ENCODE results near the gene ADPGK.
A peak's percentile ranks its signal among the peaks of the same experiment; 100 is the strongest.

Gene ADPGK

DNA sequence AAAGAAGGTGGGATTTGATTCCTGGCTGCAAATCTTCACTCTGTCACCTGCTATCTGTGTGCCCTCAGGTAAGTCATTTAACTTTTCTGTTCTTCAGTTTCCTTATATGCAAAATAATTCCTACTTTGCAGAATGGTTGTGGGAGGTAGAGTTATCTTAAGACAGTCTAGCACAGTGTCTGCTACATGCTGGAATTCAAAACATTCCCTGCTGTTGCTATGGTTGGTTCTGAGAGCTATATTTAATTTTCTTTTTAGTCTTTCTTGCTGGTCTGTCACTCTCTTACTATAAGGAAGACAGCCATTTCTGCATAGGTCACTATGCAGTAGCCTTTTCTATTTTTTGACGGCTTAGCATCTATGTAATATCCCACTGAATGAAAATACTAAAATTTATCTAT, 4.0 kb upstream of the ADPGK start:
- no peak for DNase-seq

DNA sequence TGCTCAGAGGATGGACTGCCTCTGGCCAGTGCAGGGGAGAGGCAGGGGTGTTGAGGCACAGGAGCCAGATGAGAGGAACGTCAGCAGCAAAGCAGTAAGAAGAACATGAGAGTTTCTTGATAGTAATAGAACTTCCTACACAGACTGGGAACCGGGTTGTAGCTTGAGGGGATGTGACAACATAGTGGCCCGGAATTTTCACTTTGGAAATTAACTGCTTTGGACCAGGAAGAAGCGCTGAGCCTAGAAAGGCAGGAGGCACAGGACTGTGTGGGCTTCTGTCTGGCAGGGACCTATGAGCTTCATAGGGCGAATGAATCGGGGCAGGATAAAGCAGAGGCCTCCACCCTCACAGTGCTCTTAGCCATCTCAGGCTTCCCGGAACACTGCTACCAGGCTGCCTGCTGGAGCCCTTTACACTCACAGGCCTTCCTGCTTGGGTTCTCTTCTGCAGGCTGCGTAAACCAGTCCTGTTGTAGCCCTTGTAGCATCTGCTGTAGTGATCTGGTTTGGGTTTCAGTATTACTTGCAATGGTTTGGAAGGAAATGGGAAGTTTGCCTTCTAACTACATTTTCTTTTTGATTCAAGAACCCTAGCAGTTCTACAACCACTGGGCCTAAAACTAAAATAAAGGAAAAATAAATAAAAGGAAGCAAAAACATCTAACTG, 3.3 kb upstream of the ADPGK start:
- no peak for DNase-seq

DNA sequence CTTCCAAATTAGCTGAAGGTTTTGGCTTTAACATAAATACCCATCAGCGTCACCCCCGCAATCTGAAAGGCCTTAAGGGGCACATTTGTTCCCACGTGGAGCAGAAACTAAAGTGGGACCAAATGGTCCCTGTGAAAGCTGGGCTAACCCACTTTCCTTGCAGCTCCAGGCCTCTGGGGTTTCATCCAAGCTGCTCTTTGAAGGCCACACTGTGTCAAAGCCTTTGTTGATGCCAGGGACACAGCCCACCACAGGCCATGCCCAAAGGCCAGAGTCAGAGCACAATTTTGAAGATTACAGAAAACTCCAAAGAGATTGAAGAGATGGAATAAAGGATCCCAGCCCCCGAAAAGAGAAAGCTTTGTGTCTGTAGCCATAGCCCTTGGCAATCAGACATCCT, 2.7 kb upstream of the ADPGK start:
- no peak for DNase-seq

DNA sequence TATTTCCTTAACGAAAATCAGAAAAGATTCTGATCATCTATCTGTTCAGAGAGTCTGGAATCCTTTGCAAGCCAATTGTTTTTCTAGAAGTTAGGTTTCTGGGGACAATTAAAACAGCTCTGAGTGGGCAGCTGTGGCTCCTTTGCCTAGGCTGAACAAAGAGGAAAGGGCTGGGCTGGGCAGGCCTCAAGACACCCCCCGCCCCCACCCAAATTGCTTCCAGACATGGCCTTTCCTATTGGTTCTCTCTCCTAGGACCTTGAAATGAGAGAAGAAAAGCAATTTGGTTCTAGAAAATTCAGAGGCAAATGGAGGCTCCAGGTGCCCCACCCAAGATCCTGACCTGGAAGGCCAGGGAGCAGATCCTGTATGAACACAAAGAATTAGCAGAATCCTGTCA, 2.3 kb upstream of the ADPGK start:
- no peak for DNase-seq

DNA sequence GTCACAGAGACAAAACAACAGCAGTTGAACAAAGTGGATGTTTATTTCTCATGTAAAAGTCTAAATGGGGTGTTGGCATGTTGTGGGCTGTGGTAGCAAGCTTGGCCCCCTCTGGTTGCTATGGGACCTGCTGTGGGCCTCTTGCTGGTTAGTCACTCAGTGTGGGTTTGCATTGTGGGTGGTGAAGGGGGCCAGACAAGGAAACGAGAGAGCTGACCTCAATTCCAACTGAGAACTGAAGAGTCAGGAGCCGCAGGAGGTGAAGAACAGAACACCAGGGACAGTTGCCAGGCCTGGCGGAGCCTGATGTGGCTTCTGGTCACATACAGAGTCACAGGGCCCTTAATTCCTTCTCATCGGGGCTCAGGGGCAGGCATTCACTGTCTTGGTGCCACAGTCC, 1.9 kb upstream of the ADPGK start:
- DNase-seq: no peak

DNA sequence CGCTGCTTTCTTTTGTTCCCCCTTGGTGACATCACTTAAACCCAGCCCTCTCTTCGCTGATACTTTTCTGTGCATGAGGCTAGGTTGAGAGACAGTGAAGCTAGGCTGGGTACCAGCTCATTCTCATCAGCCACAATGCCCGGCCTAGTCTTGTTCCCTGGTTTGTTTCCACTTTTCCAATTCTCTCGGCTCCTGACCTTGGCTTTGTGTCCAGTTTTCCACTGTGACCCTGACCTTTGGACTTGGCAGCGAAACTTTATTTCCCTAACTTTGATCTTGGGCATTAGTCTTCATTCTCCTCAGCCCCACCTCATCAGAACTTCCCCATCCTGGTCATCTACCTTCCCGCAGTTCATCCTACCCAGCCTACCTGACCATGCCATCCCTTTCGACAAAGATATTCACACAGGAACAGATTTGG, 908 bp upstream of the ADPGK start:
- no peak for DNase-seq

DNA sequence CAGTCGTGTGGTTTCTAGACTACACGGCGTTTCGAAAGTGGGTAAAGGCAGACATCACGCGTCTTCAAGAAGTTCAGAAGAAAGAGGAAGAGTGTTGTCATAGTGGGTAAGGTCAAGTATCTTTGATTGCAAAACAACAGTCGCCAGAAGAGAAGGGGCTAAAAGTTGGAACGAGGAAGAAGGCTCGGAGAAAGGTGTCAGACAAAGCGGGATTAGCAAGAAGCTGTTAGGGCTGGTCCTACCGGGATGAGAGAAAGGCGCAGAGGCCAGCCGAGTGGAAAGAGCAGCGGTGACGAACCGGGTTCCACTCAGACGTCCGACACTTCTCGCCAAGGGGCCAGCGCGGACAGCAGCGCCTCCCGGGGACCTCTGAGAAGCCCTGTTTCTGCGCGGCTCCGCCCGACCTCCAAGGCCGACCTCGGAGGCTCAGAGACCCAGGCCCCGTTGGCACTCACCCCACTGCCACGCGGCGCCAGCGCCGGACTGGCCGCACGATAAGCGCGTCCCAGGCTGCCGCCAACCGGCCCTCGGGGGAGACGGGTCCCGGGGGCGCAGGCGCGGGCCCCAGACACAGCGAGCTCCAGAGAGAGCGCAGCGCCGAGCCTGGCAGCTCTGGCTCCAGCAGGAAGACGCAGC, 436 bp downstream of the ADPGK start:
- DNase-seq: peak; percentile 44 to 81

DNA sequence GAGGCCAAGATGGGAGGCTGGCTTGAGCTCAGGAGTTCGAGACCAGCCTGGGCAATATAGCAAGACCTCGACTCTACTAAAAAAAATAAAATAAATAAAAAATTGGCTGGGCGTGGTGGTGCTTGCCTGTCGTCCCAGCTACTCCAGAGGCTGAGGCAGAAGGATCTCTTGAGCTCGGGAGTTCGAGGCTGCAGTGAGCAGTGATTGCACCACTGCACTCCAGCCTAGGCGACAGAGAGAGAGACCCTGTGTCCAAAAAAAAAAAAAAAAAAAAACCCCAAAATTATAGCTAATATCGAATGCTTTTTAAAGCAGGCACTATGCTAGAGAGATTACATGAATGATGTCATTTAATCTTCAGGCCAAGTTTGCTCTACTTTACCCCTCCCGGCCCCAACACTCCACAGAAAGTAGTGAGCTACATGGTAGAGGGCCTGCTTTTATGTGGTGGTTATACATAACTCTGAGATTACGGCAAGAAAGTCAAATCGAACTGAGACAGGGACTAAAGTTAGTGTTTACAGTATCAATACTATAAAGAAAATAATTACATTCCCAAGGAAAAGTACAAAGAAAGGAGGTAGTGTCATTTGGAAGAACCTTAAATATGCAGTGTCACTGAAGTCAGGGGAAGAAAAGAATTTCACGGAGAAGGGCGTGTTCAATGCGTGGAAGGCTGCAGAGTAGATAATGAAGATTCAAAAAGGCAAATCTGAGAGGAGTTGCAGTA, 1.1 kb downstream of the ADPGK start:
- no peak for DNase-seq

DNA sequence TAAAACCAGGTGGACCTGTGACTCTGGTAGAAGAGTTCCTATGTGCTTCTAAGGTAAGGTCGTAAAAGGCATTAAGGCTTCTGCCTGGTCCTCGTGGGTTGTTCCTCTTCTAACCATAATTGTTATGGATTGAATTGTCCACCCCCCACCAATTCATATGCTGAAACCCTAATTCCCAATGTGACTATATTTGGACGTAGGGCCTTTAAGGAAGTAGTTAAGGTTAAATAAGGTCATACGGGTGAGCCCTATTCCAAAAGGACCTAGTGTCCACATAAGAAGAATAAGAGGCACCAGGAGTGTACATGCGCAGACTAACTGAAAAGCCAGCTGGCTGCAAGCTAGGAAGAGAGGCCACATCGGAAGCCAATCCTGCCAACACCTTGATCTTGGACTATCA, 1.9 kb downstream of the ADPGK start:
- no peak for DNase-seq

DNA sequence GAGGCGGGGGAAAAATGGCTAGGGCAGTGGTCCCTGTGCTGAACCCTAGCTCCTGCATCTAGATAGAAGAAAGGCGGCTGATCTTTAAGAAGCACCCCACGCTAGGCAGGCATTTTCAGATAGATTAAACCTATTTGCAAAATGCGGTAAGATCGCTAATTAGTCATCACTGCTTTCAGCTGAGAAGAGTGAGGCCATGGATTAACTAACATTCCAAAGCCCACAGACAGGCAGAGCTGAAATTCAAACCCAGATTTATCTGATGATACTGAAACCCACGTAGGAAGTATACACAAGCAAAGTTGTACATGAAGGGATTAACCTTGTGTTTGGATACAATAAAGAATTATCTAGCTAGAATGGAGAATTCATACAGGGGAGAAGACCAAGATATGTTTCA, 4.8 kb downstream of the ADPGK start:
- DNase-seq: no peak

DNA sequence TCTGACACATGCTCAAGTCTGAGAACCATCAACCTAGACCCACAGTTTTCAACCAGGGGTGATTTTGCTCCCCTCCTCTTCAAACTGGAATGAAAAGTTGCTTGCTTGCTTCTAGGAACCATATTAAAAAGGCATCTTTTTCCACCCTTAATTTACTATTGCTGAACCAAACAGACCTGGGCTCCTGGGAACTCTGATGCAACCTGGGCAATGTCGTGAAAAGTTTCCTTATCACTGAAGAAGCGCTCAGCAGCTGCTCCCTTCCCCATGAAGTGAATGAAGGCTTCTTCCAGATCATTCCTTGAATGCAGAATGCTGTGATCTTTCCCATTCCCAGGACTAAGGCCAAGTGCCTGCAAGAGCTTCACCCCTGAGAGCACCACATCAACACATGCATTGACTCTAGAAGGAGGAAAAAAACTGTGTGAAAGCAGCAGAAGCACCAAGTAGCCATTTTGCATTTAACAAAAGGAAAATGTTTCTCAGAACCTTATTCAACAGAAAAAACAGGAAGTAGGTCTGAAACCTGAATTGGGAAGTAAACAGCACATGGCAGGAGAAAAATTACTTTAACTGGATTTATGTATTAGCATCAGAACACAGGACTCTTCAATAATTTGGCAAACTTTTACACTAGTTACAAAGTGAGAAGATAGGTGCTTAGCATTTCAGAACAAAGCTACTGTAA, 8.7 kb downstream of the ADPGK start:
- no peak for DNase-seq

DNA sequence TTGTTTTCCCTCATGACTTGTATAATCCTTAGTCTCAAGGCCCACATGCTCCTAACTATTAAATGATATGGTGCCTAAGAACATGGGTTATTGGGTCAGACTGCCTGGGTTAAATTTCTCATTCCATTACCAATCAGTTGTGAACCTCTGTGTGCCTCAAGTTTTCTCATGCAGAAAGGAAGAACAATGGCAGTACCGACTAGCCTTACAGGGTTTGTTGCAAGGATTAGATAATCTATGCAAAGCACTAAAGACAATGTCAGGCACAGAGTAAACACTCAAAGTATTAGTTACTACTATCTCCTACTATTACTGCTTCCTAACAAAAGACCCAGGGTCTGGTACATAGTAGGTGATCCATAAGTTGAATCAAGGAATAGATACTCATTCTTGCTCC, 12.2 kb downstream of the ADPGK start:
- no peak for DNase-seq

DNA sequence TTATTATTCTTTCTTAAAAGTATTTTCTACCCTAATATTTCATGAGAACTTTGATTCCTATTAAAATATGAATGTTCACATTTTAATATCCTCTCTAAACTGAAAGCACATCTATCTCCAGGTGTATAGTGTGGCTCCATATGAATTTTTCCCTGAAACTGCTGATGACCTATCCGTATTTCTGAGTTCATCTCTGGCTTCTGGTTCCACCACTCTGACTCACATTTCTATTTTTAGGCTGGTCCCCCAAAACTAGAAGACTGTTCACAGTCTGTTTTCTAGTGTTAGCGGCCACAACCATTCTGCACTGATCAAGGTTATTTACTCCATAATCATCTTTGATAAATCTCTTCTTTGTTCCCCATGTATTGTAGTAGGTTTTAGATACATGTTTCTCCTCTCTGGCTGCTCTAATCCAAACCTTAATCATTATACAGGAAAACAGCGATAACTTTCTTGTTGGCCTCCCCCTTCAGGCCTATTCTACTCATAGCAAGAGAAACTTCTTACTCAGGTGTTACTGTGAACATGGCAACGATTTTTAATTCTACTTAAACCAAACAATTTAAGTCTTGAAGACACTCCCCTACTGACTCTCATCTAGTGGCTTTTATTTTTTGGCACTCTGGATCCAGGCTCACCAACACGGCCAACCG, 12.8 kb downstream of the ADPGK start:
- no peak for DNase-seq

DNA sequence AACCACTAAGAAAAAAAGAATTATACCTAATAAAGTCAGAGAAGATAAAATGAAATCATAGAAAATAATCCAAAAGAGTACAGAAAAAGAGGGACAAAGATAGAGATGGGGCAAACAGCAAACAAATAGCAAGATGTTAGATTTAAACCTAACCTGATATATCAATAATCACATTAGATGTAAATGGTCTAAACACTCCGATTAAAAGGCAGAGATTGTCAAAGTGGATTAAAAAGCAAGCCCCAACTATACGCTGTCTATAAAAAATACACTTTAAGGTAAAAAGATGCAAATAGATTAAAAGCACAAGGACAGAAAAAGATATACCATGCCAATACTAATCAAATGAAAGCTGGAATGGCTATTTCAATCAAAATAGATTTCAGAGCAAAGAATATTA, 16.8 kb downstream of the ADPGK start:
- DNase-seq: no peak

DNA sequence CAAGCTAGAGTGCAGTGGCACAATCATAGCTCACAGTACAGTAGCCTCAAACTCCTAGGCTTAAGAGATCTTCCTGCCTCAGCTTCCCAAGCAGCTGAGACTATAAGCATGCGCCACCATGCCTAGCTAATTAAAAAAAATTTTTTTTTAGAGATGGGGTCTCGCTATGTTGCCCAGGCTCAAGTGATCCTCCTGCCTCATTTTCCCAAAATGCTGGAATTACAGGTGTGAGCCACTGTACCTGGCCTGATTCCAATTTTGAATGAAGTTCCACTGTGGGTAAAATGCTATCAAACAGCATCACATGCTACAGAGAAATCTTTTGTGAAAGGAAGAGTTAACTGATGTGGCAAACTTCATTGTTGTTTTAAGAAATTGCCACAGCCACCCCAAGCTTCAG, 17.5 kb downstream of the ADPGK start:
- no peak for DNase-seq

DNA sequence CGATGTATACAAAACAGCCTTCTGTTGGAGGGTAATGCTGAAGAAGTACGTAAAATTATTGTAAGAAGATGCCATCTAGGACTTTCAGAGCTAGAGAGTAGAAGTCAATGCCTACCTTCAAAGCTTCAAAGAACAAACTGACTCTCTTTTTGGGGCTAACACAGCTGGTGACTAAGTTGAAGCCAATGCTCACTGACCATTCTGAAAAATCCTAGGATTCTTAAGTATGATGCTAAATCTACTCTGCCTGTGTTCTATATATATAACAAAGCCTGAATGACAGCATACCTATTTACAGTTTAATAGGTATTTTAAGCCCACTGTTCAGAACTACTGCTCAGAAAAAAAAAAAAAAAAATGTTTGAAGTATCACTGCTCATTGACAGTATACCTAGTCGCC, 18.9 kb downstream of the ADPGK start:
- DNase-seq: no peak

DNA sequence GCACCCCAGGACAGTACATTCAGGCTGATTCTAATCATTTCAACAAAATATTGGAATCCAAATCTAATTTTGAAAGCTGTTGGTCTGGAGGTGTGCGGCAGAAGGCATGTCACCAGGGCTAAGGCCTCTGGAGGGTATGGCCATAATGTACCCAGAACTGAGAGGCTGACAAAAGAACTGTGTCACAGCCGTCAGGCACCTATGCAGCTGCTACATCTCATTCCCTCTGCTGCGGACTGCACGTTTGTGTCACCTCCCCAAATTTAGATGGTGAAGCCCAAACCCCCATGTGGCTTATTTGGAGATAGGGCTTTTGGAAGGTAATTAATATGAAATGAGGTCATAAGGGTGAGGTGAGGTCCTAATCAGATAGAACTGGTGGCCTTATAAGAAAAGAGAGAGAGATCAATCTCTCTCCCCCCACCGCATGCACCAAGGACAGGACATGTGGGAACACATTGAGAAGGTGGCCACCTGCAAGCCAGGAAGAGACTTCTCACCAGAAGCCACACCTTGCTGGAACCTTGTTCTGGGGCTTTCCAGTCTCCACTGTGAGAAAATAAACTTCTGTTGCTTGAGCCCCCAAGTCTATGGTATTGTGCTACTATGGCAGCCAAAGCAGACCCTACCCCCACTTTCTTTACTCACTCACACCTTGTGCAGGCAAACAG, 22.8 kb downstream of the ADPGK start:
- no peak for DNase-seq

DNA sequence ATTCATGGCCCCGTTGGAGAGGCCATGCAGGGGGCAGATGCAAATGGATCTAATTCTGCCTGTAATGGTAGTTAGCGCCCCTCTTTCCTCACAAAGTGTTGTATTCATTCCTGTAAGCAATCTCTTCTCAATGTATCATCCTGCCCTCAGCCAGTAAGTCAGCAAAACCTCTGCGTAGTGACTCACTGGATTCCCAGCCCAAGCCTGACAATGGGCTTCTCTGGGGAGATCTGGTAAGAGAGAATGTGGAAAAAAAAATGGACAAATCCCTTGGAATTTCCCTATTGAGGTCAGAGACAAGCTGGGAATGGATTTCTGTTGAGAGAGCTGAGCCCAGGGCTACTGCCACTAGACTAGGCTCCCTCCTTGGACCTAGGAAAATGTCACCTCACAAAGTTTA, 25.4 kb downstream of the ADPGK start:
- DNase-seq: no peak

DNA sequence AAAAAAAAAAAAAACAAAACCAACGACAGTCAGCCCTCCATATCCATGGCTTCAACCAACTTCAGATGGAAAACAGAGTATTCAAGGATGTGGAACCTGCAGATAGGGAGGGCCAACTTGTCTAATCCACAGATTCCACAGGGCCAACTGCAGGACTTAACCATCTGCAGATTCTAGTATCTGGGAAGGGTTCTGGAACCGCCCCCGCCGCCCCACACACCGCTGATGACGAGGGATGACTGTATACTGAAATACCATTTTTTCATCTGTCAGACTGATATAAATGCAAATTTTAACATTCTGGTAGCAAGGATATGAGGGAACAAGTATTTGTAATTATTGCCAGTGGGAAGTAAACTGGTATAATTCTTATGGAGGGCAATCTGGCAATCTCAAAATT, 29.5 kb downstream of the ADPGK start:
- DNase-seq: no peak

DNA sequence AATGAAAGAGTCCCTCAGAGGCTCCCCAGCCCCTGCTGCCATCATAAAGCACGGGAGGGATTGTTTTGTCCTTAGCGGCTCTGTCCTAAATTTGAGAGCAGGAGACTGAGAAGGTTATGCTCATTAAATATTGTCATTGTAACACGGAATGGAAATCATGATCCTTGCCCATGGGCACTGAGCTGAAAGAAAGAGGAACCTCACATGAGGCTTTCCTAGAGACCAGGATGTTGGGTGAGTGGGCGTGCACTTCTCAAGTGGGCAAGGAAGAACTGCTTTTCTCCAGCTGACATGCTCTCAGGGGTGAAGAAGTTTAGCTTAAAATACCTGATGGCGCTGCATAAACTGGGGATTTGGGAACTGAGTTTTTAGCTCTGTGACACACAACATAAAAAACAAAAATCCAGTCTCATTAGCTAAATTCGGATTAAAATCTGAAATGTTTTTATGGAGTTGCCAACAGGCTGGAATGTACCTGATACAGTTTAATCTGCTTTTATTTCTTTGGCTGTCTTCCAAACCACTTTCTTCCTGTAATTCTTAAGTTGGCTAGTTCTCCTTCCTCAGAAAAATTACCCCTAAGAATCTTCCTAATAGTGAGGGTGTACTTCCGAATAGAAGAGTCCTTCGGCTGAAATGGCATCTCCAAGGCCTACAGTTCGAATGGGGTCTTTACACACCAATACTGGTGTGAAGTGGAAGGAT, 31.7 kb downstream of the ADPGK start:
- no peak for DNase-seq

DNA sequence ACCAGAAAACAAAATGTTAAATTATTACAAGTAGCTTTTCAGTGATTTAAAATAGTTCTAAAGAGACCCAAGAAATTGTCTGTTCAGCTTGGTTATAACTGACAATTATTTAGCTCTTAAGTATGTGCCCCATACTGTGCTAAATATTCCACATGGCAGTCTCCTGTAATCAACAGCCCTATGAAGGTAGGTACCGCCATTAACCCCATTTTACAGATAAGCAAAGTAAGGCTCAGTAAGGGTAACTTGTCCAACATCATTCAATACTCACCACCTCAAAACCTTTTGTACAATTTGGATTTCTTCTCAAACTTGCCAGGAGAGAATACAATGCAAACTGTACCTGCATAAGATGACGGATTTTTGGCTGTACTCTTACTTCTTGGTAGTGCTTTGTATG, 33.9 kb downstream of the ADPGK start:
- no peak for DNase-seq

DNA sequence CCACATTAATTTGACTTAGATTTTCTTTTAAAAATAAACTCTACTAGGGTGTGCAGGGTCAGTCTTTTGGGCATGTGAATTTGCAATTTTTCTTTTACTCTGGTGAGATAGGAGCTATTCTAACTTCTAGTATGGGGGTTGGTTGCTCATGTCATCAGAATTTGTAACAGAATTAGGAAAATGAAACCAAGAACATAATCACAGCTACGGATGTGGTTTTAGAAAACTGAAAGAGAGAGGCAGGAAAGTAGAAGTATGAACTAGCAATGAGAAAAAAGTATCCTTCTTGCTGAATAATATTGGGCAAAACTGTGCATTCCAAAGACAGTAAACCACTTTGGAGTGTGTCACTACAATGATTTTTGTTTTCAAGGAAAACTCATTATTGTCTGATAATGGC, 43.3 kb downstream of the ADPGK start:
- no peak for DNase-seq
